ENCODE data around the gene NKAIN1.

DNA sequence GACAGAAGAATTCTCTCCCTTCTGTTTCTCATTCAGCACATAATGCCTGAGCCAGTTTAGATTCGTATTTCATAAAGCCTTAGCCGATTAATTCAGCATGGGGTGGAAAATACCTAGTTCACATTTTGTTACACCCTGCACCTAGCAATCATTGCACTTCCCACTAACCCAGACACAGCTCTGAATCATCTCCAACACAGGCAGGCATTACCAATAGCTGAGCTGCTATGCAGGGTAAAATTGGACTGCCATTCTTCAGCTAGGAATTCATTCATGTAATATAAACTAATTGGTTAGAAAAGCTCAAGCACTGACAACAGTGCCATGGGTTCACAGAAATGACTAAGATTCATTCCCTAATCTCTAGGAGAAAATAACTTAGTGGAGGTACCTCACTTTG, 26.9 kb upstream of the NKAIN1 start:
- TF ChIP-seq, protein P1, sequence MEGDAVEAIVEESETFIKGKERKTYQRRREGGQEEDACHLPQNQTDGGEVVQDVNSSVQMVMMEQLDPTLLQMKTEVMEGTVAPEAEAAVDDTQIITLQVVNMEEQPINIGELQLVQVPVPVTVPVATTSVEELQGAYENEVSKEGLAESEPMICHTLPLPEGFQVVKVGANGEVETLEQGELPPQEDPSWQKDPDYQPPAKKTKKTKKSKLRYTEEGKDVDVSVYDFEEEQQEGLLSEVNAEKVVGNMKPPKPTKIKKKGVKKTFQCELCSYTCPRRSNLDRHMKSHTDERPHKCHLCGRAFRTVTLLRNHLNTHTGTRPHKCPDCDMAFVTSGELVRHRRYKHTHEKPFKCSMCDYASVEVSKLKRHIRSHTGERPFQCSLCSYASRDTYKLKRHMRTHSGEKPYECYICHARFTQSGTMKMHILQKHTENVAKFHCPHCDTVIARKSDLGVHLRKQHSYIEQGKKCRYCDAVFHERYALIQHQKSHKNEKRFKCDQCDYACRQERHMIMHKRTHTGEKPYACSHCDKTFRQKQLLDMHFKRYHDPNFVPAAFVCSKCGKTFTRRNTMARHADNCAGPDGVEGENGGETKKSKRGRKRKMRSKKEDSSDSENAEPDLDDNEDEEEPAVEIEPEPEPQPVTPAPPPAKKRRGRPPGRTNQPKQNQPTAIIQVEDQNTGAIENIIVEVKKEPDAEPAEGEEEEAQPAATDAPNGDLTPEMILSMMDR (conservative IDR thresholded peaks at IDR 0.05; ENCODE audit: low read depth in 2 of 2) = no peak
- TF ChIP-seq, protein P2, sequence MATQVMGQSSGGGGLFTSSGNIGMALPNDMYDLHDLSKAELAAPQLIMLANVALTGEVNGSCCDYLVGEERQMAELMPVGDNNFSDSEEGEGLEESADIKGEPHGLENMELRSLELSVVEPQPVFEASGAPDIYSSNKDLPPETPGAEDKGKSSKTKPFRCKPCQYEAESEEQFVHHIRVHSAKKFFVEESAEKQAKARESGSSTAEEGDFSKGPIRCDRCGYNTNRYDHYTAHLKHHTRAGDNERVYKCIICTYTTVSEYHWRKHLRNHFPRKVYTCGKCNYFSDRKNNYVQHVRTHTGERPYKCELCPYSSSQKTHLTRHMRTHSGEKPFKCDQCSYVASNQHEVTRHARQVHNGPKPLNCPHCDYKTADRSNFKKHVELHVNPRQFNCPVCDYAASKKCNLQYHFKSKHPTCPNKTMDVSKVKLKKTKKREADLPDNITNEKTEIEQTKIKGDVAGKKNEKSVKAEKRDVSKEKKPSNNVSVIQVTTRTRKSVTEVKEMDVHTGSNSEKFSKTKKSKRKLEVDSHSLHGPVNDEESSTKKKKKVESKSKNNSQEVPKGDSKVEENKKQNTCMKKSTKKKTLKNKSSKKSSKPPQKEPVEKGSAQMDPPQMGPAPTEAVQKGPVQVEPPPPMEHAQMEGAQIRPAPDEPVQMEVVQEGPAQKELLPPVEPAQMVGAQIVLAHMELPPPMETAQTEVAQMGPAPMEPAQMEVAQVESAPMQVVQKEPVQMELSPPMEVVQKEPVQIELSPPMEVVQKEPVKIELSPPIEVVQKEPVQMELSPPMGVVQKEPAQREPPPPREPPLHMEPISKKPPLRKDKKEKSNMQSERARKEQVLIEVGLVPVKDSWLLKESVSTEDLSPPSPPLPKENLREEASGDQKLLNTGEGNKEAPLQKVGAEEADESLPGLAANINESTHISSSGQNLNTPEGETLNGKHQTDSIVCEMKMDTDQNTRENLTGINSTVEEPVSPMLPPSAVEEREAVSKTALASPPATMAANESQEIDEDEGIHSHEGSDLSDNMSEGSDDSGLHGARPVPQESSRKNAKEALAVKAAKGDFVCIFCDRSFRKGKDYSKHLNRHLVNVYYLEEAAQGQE (IDR thresholded peaks at IDR 0.05; ENCODE audit: unreplicated experiment) = no peak
- TF ChIP-seq JUNB (IDR thresholded peaks at IDR 0.05; ENCODE audit: unreplicated experiment) = no peak

All from GM23338 (cell line).